Aorta (tissue), 5 donors: ENCODE data around the gene SAFB. TPM values are rescaled to one million over a fixed set of nuclear protein-coding genes. Genes with fewer than 3 reads are reported as not detected.
A peak's percentile ranks its signal among the peaks of the same experiment; 100 is the strongest.

ENCODE experiments used
- ATAC-seq: fragments of 200-7000 bp; cut with Tn5 transposase; one replicate; pipeline ENCODE4 v1.9.1; 2022; ENCODE audit warnings: moderate library complexity; ENCODE audit not compliant: low FRiP score
- DNase-seq, 2 donors: peaks; one replicate each; pipeline ENCODE4 v3.0.0-alpha.2; 2020
- H3K27ac ChIP-seq, 2 donors: one replicate each; pipeline ENCODE4 v1.5.1; 2013; ENCODE audit warnings: low read length in 2 of 2, mild to moderate bottlenecking in 2 of 2, moderate library complexity in 2 of 2, control low read depth in 1 of 2, inconsistent platforms in 1 of 2, low read depth in 1 of 2
- H3K27me3 ChIP-seq, 2 donors: one replicate each; pipeline ENCODE4 v1.6.1; 2013; ENCODE audit warnings: control low read depth in 1 of 2, low read length in 1 of 2, mild to moderate bottlenecking in 1 of 2, moderate library complexity in 1 of 2; ENCODE audit not compliant: insufficient read depth in 2 of 2, control insufficient read depth in 1 of 2
- H3K36me3 ChIP-seq, 2 donors: one replicate each; pipeline ENCODE4 v1.6.1; 2013; ENCODE audit warnings: control low read depth in 1 of 2, low read length in 1 of 2, mild to moderate bottlenecking in 1 of 2; ENCODE audit not compliant: insufficient read depth in 2 of 2, control insufficient read depth in 1 of 2
- H3K4me1 ChIP-seq, 2 donors: one replicate each; pipeline ENCODE4 v1.6.1; 2013; ENCODE audit warnings: low read length in 2 of 2, control low read depth in 1 of 2, mild to moderate bottlenecking in 1 of 2, moderate library complexity in 1 of 2; ENCODE audit not compliant: insufficient read depth in 2 of 2, control insufficient read depth in 1 of 2
- H3K4me3 ChIP-seq, 2 donors: one replicate each; pipeline ENCODE4 v1.5.1; 2013; ENCODE audit warnings: low read length in 2 of 2, control low read depth in 1 of 2, mild to moderate bottlenecking in 1 of 2
- H3K9me3 ChIP-seq: one replicate; pipeline ENCODE4 v1.6.1; 2013; ENCODE audit warnings: mild to moderate bottlenecking, low read length; ENCODE audit not compliant: control insufficient read depth
- WGBS, 2 donors: extraction: QIAGEN DNeasy Blood & Tissue Kit; methylation state at CpG; one replicate each; pipeline ENCODE4 v1.1.7; 2013; 5-methylcytosine and 5-hydroxymethylcytosine counted together
- intact Hi-C, 2 donors: fragments of 100-400 bp; cut with DNase I; formaldehyde crosslinking; loops; one replicate each; pipeline versions ENCODE4 v1.14.2 to v1.15.0; 2022
- polyA plus RNA-seq, 2 donors: library from polyadenylated mRNA; stranded (reverse); fragments of 200-250 nt; gene quantifications; one replicate each; pipeline ENCODE4 v1.2.3, GENCODE V29; 2013
- total RNA-seq, 2 donors: library from RNA; stranded (reverse); fragmentation: NEBNext Ultra II Directional; extraction: Animal tissue kit (Norgen Biotek cat#: 25700); gene quantifications; one replicate each; pipeline ENCODE4 v1.2.1, GENCODE V29; 2021
- donor health status: healthy with polysubstance abuse.
- donor health status: Bipolar disorder and iron deficiency.
- donor health status: DM: no; HTN: no; CAD: no.
- donor health status: DM: no; HTN: no; CAD: no.
- donor health status: DM: yes; HTN: yes; CAD: no.

Gene SAFB
- total and polyA plus RNA-seq, 4 donors, result 32.7 to 100 (median 75.8) TPM

DNA sequence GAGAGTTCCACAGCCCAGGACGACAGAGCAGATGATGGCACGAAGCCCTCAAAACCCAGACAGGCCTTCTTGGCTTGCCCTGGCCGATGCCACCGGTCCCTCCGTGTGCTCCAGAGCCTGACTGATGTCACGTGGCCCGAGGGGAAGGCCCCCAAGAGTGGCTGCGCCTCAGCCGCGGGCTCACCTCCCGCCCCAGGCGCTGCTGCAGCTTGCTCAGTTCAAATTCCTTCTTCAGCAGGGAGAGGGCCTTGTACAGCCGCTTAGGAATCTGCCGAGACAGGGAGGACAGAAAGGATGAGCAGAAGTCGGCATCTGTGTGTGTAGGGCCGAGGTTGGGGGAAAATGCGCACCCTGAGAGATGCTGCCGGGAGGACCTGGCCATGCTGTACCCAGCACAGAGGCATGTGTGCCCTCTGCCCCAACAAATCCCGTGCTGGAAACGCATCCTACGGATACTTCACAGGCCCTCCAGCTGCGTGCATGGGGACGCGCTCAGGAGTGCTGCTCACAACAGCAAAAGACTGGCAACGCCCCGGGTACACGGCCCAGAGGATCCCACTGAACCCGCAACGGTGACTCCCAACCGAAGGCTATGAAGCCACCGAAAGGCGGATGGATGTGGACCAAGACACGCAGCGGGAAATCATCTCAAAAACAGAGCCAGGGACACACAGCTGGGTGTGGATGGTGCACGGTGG is 84.1 kb downstream of the SAFB start:
- H3K4me3 ChIP-seq, result no peak overlapping the region
- 94 to 96% methylated on average over 35 of the region's 35 CpGs for WGBS, 2 donors
- no peaks in the 10 kb centered on the region for H3K9me3 ChIP-seq
- no peak for ATAC-seq
- H3K36me3 ChIP-seq, result peaks cover 0 to 5% of the 10 kb centered on the region in 2 donors
- H3K27me3 ChIP-seq, result no peaks in the 10 kb centered on the region
- no peak overlapping the region for H3K27ac ChIP-seq
- peak in 1 of 2 donors; percentile 74 for DNase-seq
- H3K4me1 ChIP-seq, result no peaks in the 10 kb centered on the region
- intact Hi-C loops, result no loop called here

- H3K9me3 ChIP-seq, result no peaks in the 10 kb centered on the region
- 91% methylated on average over 36 to 37 of the region's 37 CpGs for WGBS, 2 donors
- DNase-seq, result no peak
- H3K4me3 ChIP-seq, result no peak overlapping the region
- H3K27me3 ChIP-seq, result no peaks in the 10 kb centered on the region
- intact Hi-C loops, result no loop called here
- H3K27ac ChIP-seq, result no peak overlapping the region
- no peaks in the 10 kb centered on the region for H3K4me1 ChIP-seq
- H3K36me3 ChIP-seq, result peaks cover 0 to 7% of the 10 kb centered on the region in 2 donors
- ATAC-seq, result no peak
These were observed 85.0 kb downstream of the SAFB start for GRCh38 chr19:5707576-5708575.

GRCh38 chr19:5711025-5711424 is 88.1 kb downstream of the SAFB start:
- DNase-seq (no peak), ATAC-seq (no peak)
- intact Hi-C loops, result no loop called here
- Histone ChIP-seq H3K27me3 (no peaks in the 10 kb centered on the region), H3K9me3 (no peaks in the 10 kb centered on the region), H3K4me1 (no peaks in the 10 kb centered on the region), H3K27ac (no peak overlapping the region), H3K4me3 (no peak overlapping the region), H3K36me3 (peaks cover 0 to 7% of the 10 kb centered on the region in 2 donors)
- 93 to 97% methylated on average over 8 of the region's 8 CpGs for WGBS, 2 donors

DNA sequence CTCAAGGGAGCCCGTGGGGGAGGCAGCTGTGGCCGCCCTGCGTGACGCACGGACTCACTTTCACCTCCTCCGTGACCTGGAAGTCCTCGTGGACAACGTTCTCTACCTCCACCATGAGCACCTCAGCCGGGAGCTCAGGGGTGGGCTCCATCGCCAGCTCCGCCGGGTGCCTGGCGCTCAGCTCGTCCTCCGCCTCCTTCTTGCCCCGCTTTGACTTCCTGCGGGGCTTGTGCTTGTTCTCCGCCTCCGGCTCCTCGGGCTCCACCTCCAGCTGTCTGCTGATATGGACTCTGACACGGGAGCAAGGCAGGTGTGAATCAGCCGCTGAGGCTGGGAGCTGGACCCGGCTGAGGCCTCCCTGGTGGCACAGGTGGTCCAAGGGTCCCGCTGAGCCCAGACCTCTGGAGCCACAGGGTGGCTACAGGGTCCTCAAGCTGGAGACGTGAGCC is 88.9 kb downstream of the SAFB start:
- no peaks in the 10 kb centered on the region for H3K9me3 ChIP-seq
- intact Hi-C loops, result no loop called here
- no peak for ATAC-seq
- no peak for DNase-seq
- WGBS, 2 donors, result 88 to 90% methylated on average over 23 to 25 of the region's 25 CpGs
- peaks cover 0 to 7% of the 10 kb centered on the region in 2 donors for H3K36me3 ChIP-seq
- no peaks in the 10 kb centered on the region for H3K27me3 ChIP-seq
- no peak overlapping the region for H3K27ac ChIP-seq
- H3K4me1 ChIP-seq, result no peaks in the 10 kb centered on the region
- no peak overlapping the region for H3K4me3 ChIP-seq

- DNase-seq (no peak), ATAC-seq (no peak)
- Histone ChIP-seq H3K27me3 (no peaks in the 10 kb centered on the region), H3K9me3 (no peaks in the 10 kb centered on the region), H3K36me3 (peaks cover 0 to 7% of the 10 kb centered on the region in 2 donors), H3K4me1 (no peaks in the 10 kb centered on the region), H3K4me3 (no peak overlapping the region), H3K27ac (no peak overlapping the region)
- intact Hi-C loops, result no loop called here
- whole genome bisulfite sequencing, 2 donors, result 88 to 94% methylated on average over 9 of the region's 9 CpGs
These were observed 90.3 kb downstream of the SAFB start for GRCh38 chr19:5713228-5713627.

GRCh38 chr19:5714816-5715215 is 91.9 kb downstream of the SAFB start:
- no peak for DNase-seq
- Histone ChIP-seq H3K27me3 (no peaks in the 10 kb centered on the region), H3K4me1 (peaks cover 0 to 6% of the 10 kb centered on the region in 2 donors), H3K27ac (no peak overlapping the region), H3K9me3 (no peaks in the 10 kb centered on the region), H3K36me3 (peaks cover 0 to 7% of the 10 kb centered on the region in 2 donors), H3K4me3 (no peak overlapping the region)
- no peak for ATAC-seq
- WGBS, 2 donors, result 92 to 93% methylated on average over 10 of the region's 10 CpGs
- intact Hi-C loops, result no loop called here

- Histone ChIP-seq H3K27me3 (no peaks in the 10 kb centered on the region), H3K4me1 (peaks cover 0 to 6% of the 10 kb centered on the region in 2 donors), H3K4me3 (no peak overlapping the region), H3K9me3 (no peaks in the 10 kb centered on the region), H3K27ac (no peak overlapping the region), H3K36me3 (peaks cover 0 to 2% of the 10 kb centered on the region in 2 donors)
- intact Hi-C loops, result no loop called here
- DNase-seq (no peak), ATAC-seq (no peak)
- WGBS, 2 donors, result 83 to 85% methylated on average over 8 of the region's 8 CpGs
These were observed 94.5 kb downstream of the SAFB start for GRCh38 chr19:5717215-5717935.
